Left ventricle myocardium superior (tissue), 1 donor: ENCODE measurements around the gene SLC5A3. TPM values are rescaled to one million over a fixed set of nuclear protein-coding genes. Genes with fewer than 3 reads are reported as not detected.
A peak's percentile ranks its signal among the peaks of the same experiment; 100 is the strongest.

Experiments
- ATAC-seq: fragments of 200-7000 bp; cut with Tn5 transposase; one replicate; pipeline ENCODE4 v1.9.1; 2020; ENCODE audit warnings: mild to moderate bottlenecking, moderate library complexity
- DNase-seq: peaks from one replicate; pipeline ENCODE4 v3.0.0-alpha.2; 2020
- intact Hi-C: fragments of 100-400 bp; cut with micrococcal nuclease; formaldehyde crosslinking; loops from one replicate; pipeline ENCODE4 v1.11.0; 2022
- long read RNA-seq: library from polyadenylated mRNA; unstranded; transcript quantifications from one replicate; pipeline ENCODE4 v2.0.0, GENCODE V29; 2021
- total RNA-seq: library from RNA; stranded (reverse); fragmentation: NEBNext Ultra II Directional; extraction: Animal tissue kit (Norgen Biotek cat#: 25700); gene quantifications from one replicate; pipeline ENCODE4 v1.2.1, GENCODE V29; 2021
- donor health status: DM: no; HTN: yes; CAD: no; lungs with severe emphysema.

SLC5A3 gene
- total RNA-seq, result 4.3 TPM
- long read RNA-seq, full-length matches to known transcripts, result 4 of 11 reads
- long read RNA-seq, partial matches to known transcripts, result 0 of 11 reads
- long read RNA-seq, other reads (novel, unspliced or antisense), result 7 of 11 reads

DNA sequence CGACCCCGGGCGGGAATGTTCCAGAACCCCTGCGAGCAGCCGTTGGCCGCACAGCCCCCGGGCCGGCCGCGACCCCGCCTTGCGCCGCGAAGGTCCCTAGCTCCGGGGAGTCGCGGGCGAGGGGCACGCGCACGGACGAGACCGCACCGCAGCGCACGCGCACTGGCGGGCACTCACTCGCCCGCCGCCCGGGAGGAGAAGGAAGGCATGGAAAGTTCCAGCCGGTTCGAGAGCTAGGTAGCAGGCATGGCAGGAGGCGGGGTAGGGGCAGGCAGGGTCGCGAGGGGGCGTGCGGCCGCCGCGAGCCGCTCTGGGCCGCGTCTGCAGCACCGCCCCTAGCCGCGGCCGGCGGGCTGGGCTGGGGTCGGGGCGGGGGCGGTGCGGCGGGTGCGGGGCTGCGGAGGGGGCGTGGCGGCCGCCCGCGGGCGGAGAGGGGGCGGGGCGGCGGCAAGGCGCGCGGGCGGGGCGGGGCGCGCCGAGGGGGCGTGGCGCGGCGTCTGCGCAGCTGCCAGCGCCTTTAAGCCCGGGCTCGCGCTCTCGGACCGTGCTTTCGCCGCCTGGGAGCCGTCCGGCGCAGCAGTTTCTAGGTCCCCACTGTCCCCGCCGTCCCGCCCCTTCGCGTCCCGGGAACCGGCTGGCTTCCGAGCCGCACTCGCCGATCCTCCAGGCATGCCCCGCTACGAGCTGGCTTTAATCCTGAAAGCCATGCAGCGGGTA, at the start of gene SLC5A3, which contains the start of gene MRPS6:
Gene SLC5A3, plus strand, starts transcription at position 547 of the 717 bp plus-strand sequence. CDS start 21,621 bp downstream, outside the sequence.
Gene MRPS6, plus strand, starts transcription at position 547 of the 717 bp plus-strand sequence. Its CDS starts 123 bp downstream, at position 670.
- intact Hi-C loops, result loop anchor here (10.0 kb wide), 1 partner anchor 138 kb away; no protein-coding TSS in a partner anchor
- peak; percentile 89 for ATAC-seq
- peak; percentile 91 for DNase-seq

DNA sequence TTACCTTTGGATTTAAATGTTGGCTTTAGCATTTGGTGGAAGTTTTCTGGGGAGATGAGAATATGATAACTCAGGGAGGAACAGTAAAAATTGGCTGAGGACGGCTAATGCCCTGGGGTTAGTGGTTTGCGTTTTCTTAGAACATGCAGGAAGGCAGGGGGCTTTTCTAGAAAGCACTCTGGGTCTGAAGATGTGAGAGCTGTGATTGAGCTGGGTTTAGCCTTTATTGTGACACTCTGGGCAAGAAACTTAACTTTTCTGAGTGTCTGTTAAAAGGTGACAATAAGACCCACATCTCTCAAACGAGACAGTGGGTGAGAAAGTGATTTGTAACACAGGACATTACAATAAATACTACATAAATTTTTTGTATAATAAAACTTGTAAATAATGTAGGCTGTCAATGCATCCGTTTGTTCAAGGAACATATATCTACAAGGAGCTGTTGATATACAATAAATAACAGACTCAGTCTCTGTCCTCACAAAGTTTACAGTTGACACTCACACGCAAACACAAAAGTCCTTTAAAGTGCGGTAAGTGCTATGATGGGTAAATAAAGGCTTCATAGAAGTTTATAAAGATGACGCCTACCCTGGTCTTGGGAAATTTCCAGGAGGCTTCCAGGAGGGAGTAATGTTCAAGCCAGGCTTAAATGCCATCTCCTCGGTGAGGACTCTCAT, 49.5 kb upstream of the SLC5A3 start:
- no peak for DNase-seq
- intact Hi-C loops, result no loop called here
- no peak for ATAC-seq

DNA sequence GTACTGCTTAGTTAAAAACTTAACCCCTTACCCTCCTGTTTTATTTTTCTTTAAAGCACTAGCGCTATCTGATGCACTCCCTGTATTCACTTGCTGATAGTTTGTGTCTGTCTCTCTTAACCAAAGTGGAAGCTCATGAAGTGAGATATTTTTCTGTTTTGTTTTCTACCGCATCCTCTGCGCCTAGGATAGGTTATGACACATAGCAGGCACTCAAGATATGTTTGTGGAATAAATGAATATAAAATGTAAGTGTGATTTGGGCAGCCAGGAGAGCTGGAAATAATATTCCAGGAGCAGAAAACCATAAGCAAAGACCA, 49.0 kb upstream of the SLC5A3 start:
- intact Hi-C loops, result no loop called here
- ATAC-seq (no peak), DNase-seq (no peak)

DNA sequence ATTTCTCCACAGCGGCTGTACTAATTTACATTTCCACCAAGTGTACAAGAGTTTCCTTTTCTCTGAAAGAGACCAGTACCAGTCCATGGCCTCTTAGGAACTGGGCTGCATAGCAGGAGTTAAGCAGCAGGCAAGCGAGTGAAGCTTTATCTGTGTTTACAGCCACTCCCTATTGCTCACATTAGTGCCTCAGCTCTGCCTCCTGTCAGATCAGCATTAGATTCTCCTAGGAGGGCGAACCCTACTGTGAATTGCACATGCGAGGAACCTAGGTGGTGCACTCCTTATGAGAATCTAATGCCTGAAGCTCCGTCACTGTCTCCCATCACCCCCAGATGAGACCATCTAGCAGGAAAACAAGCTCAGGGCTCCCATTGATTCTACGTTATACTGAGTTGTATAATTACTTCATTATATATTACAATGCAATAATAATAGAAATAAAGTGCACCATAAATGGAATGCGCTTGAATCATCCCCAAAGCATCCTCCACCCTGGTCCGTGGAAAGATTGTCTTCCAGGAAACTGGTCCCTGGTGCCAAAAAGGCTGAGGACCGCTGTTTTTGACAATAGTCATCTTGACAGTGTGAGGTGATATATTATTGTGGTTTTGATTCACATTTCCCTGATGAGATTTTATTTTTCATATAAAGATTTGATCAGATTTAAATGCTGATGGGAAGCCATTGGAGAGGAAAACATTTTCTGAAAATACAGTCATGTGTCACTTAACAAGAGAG, 45.5 kb upstream of the SLC5A3 start:
- intact Hi-C loops, result no loop called here
- DNase-seq (no peak), ATAC-seq (no peak)

DNA sequence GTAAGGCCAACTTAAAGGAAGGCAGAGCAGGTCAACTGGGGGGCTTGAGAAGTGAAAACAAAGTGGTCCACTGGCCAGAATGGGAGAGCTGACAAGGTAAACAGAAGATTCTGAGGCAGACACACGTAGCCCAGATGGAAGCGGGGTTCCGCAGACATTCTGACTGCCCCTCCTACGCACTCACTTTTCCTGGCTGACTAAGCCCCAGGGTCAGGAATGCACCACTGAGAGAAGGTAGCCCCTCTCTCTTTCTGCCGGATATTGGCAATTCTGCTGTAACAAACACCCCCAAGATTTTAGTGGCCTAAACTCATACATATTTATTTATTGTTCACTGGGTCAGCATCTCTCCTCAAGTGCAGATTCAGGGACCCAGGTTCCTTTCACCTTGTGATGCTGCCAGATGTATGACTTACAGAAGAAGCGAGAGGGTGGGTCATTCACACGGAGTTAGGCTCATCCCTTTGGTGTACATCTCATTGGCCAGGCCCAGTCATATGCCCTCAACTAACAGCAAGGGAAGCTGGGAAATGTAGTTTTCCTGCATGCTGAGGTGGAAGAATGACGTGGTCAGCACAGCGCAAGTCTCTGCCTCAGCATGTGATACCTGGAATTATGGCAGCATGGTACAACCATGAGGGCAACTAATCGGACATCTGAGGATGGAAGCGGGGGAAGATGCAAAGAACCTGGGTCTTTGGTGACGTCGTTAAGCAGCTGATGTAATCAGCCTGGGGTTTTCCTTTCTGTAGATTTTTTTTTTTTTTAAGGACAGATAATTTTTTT, 43.4 kb upstream of the SLC5A3 start:
- DNase-seq, result no peak
- intact Hi-C loops, result no loop called here
- peak; percentile 87 for ATAC-seq

DNA sequence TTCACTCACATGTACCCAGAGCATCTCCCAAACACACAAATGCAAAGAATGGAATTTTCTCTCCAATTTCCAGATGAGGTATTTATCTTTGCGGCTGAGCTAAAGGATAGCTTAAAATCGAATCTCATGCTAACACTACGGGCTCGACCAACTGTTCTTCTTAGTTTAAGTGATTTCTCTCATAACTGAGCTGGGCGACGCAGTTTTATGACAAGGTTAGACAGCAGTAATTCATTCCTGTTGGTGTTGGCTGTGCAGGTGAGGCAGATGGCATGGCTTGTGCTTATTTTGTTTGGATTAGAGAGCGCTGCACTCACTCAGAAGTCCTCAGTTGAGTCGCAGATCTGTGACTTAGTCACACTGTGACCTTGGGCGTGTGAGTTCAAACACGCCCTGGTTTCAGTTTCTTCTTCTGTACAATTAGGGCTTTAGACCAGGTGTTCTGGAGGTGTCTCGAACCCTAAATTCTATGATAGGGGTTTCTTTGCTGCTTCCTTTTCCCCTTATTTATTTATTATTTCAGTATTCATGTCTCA, 41.5 kb upstream of the SLC5A3 start:
- ATAC-seq (no peak), DNase-seq (no peak)
- intact Hi-C loops, result no loop called here

DNA sequence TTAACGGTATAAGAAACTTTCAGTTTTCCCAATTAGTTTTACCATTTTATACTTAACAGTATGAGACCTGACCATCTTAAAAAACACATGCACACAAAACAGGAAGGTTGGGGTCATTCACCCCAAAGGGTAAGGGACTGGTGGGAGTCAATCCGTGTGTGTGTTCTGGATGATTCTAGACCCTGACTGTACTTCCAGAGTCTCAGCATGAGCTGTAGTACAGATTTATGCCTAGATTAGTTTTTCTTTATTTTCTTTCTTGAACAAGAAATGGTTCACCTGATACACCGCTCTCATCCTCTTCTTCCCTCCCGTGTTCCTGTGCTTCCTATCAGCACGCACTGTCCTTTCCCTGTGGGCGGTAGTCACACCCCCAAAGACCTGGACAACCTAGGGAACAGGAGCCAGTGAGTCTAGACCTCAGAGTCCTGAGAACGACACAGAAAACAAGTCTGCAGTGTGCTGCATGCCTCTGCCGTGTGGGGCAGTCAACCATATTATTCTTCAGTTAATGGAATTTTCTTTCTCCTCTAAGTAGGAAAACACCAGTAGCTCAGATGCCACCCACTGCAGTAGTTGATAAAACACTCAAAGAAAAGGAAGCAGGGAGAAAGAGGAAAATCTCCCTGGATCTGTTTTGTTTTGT, 38.9 kb upstream of the SLC5A3 start:
- intact Hi-C loops, result no loop called here
- DNase-seq, result no peak
- no peak for ATAC-seq

DNA sequence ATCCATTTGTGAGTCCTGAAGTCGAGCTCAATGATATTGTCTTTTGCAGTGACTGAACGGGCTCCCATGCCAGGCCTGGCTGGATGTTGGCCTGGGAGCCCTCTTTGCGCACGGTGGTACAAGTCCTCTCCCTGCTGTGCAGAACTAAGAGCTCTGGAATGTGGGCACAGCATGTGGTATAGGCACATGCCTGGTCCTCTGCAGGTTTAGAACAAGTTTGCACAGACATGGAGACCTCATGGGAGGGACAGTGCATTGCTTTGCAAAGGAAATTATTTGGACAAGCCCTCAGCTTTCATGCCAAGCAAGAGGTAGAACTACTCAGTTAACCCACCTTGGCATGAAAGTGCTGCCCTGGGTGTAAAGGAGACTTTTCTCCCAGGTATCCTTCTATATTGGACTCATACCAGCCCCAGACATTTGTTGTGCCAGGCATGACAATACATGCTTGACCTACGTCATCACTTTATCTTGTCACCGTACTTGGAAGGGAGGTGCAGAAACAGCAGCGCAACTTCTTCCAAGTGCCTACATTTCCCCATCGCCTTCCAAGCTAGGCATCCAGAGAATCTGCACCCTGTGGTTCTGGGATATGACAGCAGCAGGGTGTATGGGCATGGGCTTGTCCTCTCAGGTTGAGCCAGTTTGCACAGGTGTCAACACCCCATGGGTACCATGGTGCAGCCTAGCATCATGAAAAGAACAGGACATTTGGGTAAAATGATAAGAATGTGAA, 37.6 kb upstream of the SLC5A3 start:
- no peak for DNase-seq
- intact Hi-C loops, result no loop called here
- ATAC-seq, result no peak

DNA sequence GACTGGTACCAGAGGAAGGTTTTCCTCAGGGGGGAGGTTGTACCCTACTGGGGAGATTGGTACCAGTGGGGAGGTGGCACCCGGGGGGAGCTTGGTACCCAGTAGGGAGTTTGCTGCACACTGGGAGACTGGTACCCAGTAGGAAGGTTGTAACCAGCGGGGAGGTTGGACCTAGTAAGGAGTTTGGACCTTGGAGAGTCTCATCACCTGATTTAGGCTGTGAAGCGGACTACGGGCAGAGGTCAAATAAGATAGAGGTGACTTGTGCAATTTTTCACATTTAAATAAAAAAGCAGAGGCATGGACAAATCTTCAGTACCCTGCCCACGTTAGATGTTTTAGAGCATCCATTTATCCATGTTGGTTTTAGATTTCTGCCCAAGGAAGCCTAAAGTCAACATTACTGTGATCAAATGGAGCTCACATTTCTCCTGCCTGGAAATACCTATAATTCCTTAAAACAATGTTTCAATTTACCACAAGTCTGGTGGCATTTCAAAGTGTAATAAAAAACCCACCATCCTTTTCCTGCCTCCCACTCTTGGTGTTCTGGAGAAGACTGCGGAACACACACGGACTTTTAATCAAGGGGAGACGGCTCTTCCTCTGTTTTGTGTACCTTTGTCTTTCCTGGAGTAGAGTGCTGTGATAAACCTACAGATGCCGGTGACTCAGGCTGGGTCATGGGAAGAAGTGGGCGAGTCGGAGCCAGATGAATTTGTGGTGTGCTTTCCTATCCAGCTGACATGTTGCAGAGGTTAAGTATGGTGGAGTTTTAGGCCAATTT, 36.2 kb upstream of the SLC5A3 start:
- no peak for DNase-seq
- no peak for ATAC-seq
- intact Hi-C loops, result no loop called here

DNA sequence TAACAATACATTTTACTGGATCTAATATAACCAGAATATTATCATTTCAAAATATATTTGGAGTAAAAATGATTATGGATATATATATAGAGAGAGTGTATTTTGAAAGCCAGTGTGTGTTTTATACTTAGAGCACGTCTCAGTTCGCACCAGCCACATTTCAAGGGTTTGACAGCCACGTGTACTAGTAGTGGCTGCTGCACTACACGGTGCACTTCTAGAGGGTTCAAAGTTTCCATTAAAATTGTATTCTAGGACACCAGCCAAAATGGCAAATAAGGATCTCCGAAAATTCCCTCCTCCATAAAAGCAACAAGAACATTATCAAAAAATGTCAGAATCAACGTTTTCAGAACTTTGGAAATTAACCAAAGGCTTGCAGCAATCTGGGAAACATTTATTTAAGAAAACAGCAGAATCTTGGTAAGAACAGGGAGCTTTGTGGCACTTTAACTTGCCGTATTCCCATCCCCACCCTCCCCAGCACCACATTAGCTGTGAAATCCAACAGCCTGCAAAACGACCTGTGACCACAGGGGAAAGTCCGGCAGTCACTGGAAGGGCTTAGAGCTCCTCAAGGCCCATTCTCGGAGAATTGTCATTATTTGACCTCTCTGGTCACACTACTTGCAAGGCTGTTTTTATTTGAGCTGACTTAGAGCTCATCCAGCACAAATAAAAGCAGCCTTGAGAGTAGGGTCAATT, 33.5 kb upstream of the SLC5A3 start:
- DNase-seq (no peak), ATAC-seq (no peak)
- intact Hi-C loops, result no loop called here

DNA sequence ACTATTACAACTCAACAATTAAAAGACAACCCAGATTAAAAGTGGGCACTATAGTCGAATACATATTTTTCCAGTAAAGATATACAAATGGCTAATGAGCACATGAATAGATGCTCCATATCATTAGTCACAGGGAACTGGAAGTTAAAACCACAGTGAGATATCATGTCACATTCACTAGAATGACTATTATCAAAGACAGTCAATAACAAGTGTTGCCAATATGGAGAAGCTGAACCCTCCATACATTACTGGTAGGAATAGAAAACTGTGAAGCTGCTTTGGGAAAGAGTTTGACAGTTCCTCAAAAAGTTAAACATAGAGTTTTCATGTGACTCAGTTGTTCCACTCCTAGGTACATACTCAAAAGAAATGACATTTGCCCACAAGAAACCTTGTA, 30.6 kb upstream of the SLC5A3 start:
- ATAC-seq, result no peak
- DNase-seq, result no peak
- intact Hi-C loops, result no loop called here

DNA sequence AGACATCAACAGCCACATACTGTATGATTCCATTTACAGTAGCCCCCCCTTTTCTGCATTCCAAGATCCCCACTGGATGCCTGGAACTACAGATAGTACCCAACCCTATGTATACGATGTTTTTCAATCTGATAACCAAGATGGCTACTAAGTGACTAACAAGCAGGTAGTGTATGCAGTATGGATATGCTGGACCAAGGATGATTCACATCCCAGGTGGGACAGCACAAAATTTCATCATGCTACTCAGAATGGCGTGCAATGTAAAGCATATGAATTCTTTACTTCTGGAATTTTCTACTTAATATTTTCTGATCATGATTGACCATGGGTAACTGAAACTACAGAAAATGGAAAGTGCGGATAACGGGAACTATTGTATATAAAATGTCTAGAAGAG, 30.0 kb upstream of the SLC5A3 start:
- ATAC-seq, result no peak
- intact Hi-C loops, result no loop called here

DNA sequence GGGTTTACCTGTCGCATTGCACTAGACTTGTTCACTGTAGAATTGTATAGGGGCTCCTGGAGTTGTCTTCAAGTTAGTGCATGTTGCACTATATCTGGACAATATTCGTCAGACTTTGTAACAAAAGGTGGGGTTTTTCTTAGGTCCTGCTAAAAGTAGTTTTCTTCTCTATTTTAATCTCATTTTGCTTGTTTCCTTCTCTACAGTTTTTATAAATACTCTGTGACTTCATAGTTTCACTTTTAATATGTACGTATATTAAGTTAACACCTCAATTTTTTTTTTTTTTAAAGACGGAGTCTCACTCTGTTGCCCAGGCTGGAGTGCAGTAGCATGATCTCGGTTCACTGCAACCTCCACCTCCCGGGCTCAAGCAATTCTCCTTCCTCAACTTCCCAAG, 26.5 kb upstream of the SLC5A3 start:
- ATAC-seq, result no peak
- intact Hi-C loops, result no loop called here
- no peak for DNase-seq

More for the DNA sequence above, 30.0 kb upstream of the SLC5A3 start:
- DNase-seq, result no peak

DNA sequence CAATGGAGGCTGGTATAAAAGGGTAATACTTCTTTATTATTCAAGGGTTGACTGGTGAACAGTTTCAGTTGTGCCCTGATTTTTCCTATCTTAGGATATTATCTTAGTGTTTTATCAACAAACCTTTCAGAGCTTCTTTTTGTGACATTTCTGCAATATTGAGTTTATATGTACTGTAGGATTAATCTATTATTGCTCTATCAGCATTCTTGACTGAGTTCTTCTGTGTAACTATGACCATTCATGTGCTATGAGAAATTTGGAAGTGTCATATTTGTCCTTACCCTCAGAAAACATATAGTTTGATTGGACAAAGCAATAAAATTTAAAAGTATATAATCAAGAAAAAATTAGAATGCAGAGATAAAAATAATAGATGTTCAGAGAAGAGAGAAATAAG, 25.5 kb upstream of the SLC5A3 start:
- DNase-seq (no peak), ATAC-seq (no peak)
- intact Hi-C loops, result no loop called here

DNA sequence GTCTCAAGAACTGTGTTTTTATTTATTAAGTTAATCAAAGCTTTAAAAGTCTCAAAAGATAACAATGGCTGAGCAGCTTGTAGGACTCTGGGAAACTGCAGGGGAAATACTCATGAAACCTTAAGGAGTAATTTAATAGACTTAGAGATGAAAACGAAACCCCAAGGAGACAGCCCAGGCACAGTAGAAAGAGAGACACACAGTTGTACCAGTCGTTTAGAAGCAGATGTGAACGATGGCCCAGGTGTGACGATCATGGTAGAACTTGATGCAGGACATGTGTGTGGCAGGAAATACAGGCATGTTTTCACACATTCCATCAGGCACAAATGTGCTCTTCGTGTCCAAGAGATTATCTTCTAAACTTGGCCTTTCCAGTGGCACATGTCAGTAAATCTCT, 21.2 kb upstream of the SLC5A3 start:
- DNase-seq (no peak), ATAC-seq (no peak)
- intact Hi-C loops, result no loop called here

DNA sequence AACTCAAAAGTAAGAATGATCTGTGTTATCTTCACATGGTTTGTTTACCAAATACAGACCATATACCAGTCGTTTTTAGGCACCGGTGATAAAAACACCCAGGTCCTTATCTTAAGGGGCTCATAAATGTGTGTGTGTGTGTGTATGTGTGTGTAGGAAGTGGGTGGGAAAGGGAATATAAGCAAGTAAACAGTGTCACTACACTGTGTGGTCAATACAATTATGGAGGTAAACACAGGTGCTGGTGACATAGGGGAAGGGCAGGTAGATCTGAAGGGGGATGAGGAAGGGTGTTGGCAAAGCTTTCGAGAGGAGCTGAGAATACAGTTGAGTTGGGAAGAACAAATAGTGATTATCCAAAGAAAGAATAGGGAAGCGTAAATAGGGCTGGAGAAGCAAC, 19.1 kb upstream of the SLC5A3 start:
- ATAC-seq, result no peak
- intact Hi-C loops, result no loop called here
- no peak for DNase-seq

DNA sequence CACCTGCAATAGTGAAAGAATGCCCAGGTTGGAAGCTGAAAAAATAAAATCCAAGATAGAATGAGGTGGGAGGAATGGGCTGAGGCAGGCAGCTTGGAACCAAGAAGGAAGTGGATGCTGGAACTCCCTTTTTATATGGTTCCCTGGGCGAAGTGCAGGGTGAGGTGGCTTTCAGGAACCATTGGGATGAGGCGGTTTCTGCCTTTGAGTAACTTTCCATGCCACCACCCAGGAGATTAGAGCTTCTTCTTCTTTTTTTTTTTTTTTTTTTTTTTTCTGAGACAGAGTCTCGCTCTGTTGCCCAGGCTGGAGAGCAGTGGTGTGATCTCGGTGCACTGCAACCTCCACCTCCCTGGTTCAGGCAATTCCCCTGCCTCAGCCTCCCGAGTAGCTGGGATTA, 17.8 kb upstream of the SLC5A3 start:
- DNase-seq (no peak), ATAC-seq (no peak)
- intact Hi-C loops, result no loop called here
